Eye (tissue), 1 donor: Measurements from ENCODE around the gene DVL2.
A peak's percentile ranks its signal among the peaks of the same experiment; 100 is the strongest.

Experiments used
- DNase-seq: peaks from one replicate; pipeline ENCODE4 v3.0.0-alpha.2; 2015

The DVL2 gene

DNA sequence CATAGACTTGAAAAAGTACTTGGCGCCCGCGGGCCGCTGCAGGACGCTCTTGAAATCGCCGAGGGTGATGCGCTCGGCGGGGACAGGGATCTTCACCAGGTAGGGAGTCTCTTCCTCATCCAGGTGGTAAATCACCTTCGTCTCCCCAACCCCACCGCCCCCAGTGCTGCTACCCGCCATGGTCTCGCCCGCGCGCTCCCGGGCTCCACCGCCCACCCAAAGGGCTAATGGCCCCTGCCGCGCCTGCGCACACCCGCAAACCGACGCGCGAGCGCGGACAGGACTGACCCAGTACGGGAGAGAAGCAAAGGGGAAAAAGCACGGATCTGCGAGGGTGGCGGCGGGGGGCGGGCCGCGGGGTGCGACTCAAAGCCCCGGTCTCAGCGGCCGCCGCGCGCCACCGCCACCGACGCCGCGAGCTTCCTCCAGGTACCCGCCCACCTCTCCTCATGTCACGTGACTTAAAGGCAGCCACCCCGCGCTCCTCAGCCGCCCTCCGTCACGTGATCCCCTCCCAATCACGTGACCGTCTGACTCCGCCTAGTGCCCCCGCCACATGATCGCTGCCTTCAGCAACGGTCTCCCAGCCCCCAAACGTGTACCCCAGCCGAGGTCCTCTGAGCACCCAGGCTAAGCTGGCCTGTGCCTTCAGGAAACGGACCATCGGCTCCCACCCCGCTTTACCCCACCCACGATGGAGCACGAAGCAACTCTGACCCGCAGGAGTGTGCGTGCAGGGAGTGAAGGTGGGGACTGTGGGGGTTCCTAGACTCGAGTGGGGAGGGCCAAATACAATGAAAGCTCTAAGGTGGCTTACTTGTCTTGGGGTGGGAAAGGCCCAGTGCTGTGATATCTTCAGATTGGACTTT is at the start of gene DVL2:
Gene DVL2, minus strand, starts transcription at position 435 of the 869 bp plus-strand sequence. Its CDS starts 255 bp downstream, at position 180.
- DNase-seq = peak; percentile 97

DNA sequence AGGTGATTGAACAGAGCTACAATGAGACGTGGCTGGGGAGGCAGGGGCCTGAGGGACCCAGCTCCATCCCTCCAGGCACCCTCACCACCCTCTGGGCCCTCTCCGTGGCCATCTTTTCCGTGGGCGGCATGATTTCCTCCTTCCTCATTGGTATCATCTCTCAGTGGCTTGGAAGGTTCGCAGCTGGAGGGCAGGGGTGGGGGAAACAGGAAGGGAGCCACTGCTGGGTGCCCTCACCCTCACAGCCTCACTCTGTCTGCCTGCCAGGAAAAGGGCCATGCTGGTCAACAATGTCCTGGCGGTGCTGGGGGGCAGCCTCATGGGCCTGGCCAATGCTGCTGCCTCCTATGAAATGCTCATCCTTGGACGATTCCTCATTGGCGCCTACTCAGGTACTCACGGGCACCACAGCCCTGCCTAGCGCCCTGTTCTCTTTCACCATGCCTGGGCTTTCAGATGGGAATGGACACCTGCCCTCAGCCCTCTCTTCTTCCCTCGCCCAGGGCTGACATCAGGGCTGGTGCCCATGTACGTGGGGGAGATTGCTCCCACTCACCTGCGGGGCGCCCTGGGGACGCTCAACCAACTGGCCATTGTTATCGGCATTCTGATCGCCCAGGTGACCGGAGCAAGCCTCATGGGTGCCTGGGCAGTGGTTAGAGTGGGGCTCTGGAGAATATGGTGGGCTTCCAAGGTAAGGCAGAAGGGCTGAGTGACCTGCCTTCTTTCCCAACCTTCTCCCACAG is 49.3 kb upstream of the DVL2 start:
- DNase-seq = no peak

DNA sequence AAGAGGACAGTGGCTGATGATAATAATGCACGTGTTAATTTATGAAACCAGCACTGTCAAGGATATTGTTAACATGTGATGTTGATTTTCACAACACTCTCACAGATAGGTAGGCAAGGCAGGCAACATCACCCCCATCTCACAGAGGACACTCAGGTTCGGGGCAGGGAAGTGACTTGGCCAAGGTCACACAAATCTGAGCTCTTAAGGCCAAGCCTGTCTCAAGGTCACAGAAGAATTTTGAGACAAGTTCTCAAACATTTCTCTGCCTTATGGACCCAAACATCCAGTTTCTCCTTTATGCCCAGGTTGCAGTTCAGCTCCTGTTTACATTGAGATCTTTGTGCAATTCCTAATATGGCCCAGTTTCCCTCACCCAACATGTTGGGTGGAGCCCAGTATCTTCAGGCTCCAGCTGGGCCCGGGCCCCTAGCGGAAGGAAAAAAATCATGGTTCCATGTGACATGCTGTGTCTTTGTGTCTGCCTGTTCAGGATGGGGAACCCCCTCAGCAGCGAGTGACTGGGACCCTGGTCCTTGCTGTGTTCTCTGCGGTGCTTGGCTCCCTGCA is 48.5 kb upstream of the DVL2 start:
- peak; percentile 3 for DNase-seq

DNA sequence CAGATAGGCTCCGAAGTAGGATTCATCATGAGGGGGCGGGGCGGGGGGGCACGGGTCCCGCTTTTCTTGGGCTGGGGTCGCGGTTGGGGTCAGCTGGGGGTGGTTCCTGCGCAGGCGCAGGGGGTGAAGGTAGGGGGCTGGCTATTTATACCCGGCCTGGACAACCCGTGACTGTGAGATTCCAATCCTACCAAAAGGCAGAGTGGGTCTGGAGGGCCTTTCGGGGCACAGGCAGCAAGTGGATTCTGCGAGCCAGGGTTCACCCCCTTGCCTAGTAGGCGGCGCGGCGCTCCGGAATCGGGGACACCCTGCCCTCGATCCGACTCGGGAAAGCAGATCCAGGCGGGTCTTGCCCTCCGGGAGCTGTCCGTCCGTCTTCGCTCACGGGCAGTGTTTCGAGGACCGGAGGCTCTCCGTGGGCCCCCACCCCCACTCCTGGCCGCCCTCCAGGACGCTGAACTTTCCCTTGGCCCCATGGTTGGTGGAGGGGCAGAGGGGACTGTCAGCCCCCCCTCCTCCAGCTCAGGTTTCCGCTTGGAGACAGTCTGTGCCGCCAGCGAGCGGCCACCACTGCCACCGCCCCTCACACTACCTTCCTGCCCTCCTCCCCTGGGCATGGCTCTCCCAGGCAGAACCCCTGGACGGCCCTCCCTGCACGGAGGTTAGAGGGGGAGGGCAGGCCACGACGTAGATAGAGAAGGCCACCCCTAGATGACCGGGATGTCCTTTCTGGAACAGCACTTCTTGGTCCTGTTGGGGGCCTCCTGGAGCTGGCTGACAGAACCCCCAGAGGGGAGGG is 47.8 kb upstream of the DVL2 start:
- DNase-seq = no peak

DNA sequence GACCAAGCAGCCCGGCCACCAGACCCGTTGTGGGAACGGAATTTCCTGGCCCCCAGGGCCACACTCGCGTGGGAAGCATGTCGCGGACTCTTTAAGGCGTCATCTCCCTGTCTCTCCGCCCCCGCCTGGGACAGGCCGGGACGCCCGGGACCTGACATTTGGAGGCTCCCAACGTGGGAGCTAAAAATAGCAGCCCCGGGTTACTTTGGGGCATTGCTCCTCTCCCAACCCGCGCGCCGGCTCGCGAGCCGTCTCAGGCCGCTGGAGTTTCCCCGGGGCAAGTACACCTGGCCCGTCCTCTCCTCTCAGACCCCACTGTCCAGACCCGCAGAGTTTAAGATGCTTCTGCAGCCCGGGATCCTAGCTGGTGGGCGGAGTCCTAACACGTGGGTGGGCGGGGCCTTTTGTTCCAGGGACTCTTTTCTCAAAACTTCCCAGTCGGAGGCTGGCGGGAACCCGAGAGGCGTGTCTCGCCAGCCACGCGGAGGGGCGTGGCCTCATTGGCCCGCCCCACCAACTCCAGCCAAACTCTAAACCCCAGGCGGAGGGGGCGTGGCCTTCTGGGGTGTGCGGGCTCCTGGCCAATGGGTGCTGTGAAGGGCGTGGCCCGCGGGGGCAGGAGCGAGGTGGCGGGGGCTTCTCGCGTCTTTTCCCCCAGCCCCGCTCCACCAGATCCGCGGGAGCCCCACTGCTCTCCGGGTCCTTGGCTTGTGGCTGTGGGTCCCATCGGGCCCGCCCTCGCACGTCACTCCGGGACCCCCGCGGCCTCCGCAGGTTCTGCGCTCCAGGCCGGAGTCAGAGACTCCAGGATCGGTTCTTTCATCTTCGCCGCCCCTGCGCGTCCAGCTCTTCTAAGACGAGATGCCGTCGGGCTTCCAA is 47.0 kb upstream of the DVL2 start, which contains the start of gene SLC2A4:
Gene SLC2A4, plus strand, starts transcription at position 645 of the 879 bp plus-strand sequence. Its CDS starts 217 bp downstream, at position 862.
- DNase-seq = peak; percentile 97

DNA sequence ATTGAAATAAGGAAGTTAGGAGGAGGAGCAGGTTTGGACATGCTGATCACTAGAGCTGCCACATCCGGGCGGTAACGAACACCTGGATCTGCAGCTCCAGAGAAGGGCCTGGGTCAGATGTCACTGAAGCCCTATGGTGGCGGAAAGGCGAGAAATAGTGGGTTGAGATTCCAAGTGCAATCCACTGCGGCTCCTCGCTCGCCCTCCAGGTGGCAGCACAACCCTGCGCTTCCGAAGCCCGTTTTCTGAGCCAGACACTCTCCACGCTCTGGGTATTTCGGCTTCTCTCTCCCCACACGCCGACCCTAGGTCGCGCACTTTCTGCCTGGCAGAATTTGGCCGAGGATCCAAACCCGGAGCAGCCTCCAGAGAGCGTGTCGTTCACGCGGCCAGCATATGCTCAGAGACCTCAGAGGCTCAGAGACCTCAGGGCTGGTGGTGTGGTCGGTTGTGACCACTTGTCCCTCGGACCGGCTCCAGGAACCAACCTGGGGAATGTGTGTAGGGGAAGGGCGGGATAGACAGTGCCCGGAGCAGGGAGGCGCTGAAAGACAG is 46.3 kb upstream of the DVL2 start:
- peak; percentile 96 for DNase-seq

DNA sequence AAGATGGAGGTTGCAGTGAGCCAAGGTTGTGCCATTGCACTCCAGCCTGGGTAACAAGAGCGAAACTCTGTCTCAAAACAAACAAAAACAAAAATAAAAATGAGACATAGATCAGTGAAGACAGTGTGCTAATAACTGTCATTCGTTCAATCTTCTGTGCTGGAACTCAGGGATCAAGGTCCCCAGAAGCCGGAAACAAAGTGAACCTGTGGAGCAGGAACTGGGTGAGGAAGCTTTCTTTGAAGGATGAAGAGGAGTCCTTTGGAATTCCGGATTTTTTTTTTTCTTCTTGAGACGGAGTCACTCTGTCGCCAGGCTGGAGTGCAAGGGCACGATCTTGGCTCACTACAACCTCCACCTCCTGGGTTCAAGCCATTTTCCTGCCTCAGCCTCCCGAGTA is 45.1 kb upstream of the DVL2 start:
- no peak for DNase-seq

DNA sequence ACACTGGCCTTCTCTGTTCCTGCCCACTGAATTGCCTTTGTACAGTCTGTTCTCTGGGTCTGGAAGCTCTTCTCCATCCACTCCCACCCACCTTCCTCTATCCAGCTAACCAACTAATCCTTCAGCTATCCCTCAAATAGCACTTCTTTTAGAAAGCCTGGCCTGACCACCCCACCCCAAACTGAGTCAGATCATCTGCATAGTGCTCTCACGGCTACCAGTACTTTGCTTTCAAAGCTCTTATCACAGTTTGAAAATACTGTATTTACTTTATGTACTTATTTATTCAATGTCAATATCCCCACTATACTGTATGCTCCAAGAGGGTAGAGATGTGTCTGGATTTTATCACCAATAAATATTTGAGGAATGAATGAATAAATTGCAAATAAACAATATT is 32.5 kb upstream of the DVL2 start:
- DNase-seq = no peak

DNA sequence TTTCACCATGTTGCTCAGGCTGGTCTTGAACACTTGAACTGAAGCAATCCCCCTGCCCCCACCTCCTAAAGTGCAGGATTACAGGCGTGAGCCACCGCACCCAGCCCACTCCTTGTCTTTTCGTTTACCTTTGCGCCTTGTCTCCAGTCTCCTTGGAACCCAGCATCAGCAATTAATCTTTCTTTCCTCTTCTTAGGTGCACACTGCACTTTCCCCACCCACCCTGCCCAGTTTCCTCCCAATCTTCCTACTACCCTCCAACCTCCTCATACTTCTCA is 29.4 kb upstream of the DVL2 start:
- no peak for DNase-seq

DNA sequence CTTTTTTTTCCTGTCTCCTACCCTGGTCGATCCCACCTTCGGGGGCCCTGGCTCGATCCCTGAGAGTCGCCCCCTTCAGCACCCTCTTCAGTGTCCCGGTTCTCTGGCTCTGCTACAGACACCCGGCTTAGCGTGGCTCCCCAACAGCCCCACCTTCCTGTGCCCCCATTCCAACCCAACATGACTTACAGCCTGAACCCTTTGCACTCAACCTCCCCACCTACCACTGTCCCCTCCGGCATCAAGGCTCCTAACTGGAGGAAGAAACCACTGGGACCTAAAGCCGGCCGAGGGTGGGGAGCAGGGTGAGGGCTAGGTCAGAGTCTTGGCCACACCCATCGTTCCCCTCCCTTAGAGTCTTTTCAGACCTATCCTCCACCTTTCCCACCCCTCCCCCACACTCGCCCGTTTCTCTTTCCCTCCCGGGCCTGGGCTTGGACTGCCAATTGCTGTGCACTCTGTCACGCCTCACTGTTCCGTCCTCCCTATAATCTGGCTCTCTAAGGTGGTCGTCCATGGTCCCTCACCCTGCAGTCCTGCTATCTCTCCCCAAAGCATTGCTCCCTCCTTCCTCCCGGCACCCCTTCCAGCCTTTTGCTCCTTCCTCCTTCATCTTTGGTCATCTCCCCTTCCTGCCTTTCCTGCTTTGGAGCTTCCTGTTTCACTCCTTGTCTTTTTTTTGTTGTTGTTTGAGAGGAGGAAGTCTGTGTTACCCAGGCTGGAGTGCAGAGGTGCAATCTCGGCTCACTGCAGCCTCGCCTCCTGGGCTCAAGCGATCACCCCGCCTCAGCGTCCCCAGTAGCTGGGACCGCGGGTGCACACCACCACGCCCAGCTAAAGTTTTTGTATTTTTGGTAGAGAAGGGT is 28.9 kb upstream of the DVL2 start:
- peak; percentile 29 for DNase-seq

DNA sequence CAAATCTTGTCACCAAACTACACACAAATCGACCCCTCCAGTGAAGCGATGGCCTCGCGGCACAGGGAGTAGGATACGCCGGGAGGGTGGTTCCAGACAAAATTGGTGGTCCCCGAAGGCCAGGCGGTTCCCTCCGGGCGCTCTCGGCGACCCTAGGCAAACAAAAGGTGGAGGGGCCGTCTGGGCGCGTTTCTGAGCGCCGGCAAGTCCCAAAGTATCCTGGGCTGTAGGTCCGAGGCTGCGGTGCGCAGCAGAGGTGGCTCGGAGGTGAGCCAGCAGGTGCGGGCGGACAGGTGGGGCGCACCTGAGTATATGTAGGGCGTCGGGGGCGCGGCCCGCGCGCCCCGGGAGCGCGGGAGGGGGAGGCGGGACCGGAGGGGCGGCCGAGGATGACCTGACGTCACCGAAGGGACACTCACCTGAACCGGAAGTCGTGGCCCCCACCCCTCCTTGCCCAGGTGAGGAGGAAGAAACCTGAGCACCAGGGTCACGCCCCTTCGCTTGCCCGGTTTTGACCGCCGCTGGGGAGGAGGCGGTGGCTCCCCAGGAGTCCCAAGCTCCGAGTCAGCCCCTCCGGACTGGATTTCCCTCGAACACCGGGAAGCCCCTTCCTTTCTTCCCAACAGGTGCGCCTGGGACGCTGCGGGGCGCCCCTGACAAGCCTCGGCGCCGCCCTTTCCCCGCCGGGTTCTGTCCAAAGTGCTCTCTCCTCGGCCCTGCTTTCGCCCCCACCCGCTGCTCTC is 28.0 kb upstream of the DVL2 start, which contains the start of gene CLDN7:
Gene CLDN7, minus strand, starts transcription at position 287 of the 743 bp plus-strand sequence. CDS start 435 bp downstream, outside the sequence.
- no peak for DNase-seq

DNA sequence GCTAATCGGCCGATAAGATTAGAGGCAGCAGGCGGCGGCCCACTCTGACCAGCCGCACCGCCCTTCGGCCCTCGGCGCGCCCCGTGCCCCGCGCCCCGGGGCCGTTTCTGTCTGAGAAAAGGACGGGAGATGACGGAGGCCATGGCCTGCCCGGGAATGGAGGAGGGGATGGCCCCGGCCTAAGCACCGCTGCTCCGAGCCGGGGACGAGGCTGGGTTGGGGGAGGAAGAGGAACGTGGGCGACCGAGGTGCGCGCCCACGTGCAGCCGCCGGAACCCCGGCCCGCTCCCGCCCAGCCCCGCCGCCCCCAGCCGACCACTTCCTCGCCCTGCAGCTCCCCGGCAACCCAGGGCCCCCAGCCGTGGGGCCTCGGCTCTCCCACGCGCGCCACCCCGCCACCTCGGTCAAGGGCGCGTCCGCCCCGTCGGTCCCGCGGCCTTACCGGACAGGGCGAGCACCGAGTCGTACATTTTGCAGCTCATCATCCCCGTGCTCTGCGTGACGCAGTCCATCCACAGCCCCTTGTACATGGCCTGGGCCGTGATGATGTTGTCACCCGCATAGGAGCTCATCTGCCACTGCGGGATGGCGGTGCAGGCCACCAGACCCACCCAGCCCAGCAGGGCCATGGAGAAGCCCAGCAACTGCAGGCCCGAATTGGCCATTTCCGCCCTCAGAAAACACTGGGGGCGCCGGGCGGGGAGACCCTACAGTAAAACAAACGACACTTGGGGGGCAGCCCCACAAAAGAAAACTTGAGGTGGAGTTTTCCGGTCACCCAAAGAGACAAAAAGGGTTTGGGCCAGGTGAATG is 27.3 kb upstream of the DVL2 start:
- DNase-seq = peak; percentile 29

DNA sequence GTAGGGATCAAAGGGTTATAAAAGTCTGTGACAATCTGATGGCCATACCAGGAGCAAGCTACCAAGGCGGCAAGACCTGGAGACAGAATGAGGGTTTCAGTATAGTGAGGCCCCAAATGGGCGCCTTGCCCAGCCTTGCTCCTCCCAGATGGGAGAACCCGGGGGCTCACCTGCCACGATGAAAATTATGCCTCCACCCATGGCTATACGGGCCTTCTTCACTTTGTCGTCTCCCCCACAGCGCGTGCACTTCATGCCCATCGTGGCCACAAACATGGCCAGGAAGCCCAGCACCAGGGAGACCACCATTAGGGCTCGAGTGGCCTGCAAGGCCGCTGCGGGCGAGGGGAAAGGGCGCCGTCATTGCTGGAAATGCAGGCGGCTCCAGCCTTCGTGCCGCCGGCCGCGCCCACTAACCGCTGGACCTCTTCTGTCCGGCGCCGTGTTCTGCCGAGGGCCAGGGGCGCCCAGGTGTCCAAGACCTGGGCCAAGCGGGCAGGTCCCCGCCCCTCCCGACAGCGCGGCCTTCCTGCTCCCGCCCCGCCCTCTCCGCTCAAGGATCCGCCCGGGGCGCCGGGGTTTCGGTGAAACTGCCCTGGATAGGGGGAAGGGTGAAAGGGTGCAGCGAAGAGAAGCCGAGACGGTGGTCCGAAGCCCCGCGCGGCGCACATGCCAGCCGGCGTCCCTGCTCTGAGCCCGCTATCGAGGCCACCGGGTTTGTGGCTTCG is 26.5 kb upstream of the DVL2 start:
- peak; percentile 61 for DNase-seq

DNA sequence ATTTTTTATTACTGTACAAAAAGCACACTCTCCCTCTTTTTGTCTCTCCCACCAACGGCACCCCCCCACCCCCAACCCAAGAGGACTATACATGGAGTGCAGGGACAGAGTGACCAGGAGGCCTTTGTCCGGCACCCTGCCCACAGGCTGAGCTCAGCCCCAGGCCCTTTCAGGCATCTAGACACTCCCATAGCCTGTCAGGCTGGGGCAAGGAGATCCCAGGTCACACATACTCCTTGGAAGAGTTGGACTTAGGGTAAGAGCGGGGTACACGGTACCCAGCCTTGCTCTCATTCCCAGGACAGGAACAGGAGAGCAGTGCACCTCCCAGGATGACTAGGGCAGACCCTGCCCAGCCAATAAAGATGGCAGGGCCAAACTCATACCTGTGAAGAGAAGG is 25.8 kb upstream of the DVL2 start:
- DNase-seq = no peak

DNA sequence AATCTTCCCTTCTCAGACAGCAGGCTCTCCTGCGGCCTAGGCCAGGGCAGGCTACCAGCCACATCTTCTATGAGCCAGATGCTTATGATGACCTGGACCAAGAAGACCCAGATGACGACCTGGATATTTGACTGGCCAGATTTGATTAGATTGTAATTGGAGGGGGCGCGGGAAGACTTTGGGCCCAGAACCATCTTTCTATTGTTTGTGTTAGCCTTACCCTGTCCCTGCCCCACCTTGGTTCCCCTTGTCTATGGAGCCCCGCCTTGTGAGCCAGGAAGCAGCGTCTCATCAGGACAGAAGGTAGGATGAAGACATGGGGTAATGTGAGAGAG is 25.2 kb upstream of the DVL2 start:
- no peak for DNase-seq

DNA sequence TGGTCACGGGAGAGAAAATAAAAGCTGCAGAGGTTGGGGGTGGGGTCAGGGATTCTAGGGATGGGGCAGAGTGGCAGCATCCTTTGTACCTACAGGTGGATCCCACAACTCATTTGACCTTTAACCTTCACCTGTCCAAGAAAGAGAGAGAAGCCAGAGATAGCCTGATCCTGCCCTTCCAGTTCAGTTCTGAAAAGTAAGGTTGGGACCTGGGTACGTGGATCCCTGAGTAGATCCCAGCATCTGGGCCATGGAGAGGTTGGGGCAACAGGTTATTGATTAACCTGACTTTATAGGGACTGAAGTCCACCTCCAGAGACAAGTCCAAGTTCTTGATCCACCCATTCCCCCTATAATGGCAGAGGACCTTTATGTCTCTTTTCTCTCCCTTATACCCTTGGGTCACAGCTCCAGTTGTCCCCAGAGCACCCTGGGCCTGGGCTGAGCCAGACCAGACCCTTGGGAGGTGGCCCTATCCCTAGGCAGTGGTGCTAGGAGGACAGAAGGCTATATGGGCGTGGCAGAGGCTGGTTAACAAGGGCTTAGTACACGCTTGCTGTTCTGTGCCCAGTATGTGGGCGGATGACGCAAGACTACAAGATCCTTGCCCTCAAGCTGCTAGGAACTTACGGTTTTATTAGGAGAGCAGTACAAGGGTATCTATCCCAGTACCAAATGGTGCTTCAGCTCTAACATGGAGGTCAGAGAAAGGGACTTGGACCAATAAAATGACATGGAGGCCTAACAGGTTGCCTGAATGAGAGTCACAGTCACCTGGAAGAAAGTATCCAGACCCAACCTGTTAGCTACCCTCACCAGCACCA is 24.6 kb upstream of the DVL2 start:
- no peak for DNase-seq

DNA sequence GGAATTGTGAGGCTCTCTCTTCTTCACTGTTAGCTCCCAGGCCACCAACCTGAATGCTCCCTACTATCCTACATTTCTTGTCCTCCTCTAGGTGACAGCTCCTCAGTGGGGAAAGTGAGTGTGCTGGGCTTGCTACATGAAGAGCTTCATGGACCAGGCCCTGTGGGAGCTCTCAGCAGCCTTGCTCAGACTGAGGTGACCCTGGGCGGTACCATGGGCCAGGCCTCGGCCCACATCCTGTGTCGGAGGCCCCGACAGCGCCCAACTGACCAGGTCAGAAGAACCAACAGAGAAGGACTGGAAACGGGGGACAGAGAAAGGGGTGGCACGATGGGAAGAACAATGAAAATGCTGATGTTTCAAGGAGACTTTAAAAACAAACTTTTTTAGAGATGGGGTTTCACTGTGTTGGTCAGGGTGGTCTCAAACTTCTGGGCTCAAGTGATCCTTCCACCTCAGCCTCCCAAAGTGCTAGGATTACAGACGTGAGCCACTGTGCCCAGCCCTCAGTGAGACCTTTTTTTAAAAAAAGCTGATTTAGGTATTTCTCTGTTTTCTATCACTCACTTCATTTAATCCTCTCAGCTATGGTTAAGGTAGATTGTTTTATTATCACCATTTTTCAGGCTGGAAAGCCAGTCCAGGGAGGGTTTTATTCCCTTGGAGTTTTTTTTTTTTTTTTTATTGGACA is 22.6 kb upstream of the DVL2 start:
- no peak for DNase-seq
